Measurements from ENCODE around the gene UBE2Q1. TPM values are rescaled to one million over a fixed set of nuclear protein-coding genes. Genes with fewer than 3 reads are reported as not detected.

Gene UBE2Q1
- total and polyA plus RNA-seq, 2 of the 8 experiments (the other 6 are each of a cell fraction or from before 2014, with no cell fraction given): 13.2 to 95.8 TPM

- Histone ChIP-seq H3K36me3 (ENCODE audit: control insufficient read depth in 2 of 4, insufficient read depth in 4 of 4, low read length in 3 of 4) (peaks cover 34 to 72% (median 60%) of the 10 kb centered on the region in 4 experiments), H2BK12ac (ENCODE audit: low read depth, low read length) (no peak overlapping the region), H4K5ac (ENCODE audit: insufficient read length, low read depth, low read length) (no peak overlapping the region), H4K91ac (replicated peaks; ENCODE audit: insufficient read length, low read length) (no peak overlapping the region), H2BK15ac (ENCODE audit: low read length) (no peak overlapping the region), H2BK120ac (replicated peaks; ENCODE audit: low read depth, low read length) (no peak overlapping the region), H3K23me2 (ENCODE audit: low read depth, low read length) (no peaks in the 10 kb centered on the region), H3K4ac (replicated peaks; ENCODE audit: insufficient read length, low read depth, low read length) (no peak overlapping the region), H3K9ac (replicated peaks in 1 of 4; ENCODE audit: extremely low read depth in 1 of 4, low read depth in 3 of 4, low read length in 3 of 4) (no peak overlapping the region), H3K18ac (ENCODE audit: extremely low read depth, low read length) (no peak overlapping the region), H3K56ac (replicated peaks; ENCODE audit: insufficient read length, low read depth, low read length) (no peak overlapping the region), H3K4me2 (ENCODE audit: insufficient read depth in 1 of 2, low read depth in 2 of 2, low read length in 2 of 2) (no peak overlapping the region), H2BK20ac (ENCODE audit: low read length) (no peak overlapping the region), H2AFZ (ENCODE audit: low read length) (no peak overlapping the region), H3K27me3 (replicated peaks in 1 of 4; ENCODE audit: control insufficient read depth in 3 of 4, extremely low read depth in 1 of 4, insufficient read depth in 3 of 4, low read length in 3 of 4) (no peaks in the 10 kb centered on the region), H3K14ac (ENCODE audit: insufficient read length) (no peak overlapping the region), H4K20me1 (replicated peaks in 1 of 2; ENCODE audit: control insufficient read depth in 1 of 2, insufficient read depth in 2 of 2, low read length in 2 of 2) (peaks cover 3 to 14% of the 10 kb centered on the region in 2 experiments), H2BK5ac (ENCODE audit: low read depth, low read length) (no peak overlapping the region), H3K23ac (ENCODE audit: insufficient read length) (no peak overlapping the region), H3K4me1 (replicated peaks in 1 of 4; ENCODE audit: control insufficient read depth in 3 of 4, insufficient read depth in 4 of 4, low read length in 3 of 4) (peaks cover 1 to 10% (median 4%) of the 10 kb centered on the region in 4 experiments; a peak in 5 of 7 replicates), H4K8ac (ENCODE audit: extremely low read depth, insufficient read depth, low read length) (no peak overlapping the region), H3K79me1 (ENCODE audit: low read depth, low read length) (peaks cover 3% of the 10 kb centered on the region; the same call in 1 of the 2 replicates), H3K4me3 (ENCODE audit: extremely low read depth in 1 of 4, insufficient read depth in 2 of 4, low read depth in 3 of 4, low read length in 4 of 4) (no peak overlapping the region), H2AK5ac (ENCODE audit: low read depth, low read length) (no peak overlapping the region), H3K79me2 (ENCODE audit: control insufficient read depth in 1 of 2, insufficient read depth in 2 of 2, low read length in 2 of 2) (peaks cover 2 to 20% of the 10 kb centered on the region in 2 experiments; a peak in 3 of 4 replicates), H3K9me3 (ENCODE audit: insufficient read depth in 2 of 2, low read depth in 1 of 2, low read length in 1 of 2) (no peaks in the 10 kb centered on the region), H3K27ac (ENCODE audit: low read depth, low read length) (no peak overlapping the region)
- no peak for DNase-seq (ENCODE audit: low read depth in 1 of 2, low spot score in 2 of 2)
- WGBS, 2 experiments (ENCODE audit: extremely low coverage in 1 of 2, insufficient coverage in 1 of 2, insufficient read length in 1 of 2, insufficient replicate concordance in 2 of 2, low coverage in 1 of 2, low lambda C conversion rate in 2 of 2, missing lambda C conversion rate in 1 of 2): 100% methylated on average over 5 of the region's 6 CpGs; no CpG with 5 or more reads in 1 of the 2 experiments
- ChIA-PET POLR2A (ENCODE audit: partially characterized antibody) (interaction anchor here (1.1 kb wide), 1 partner anchor 121 kb away, joined by 3 read pairs; no protein-coding TSS in a partner anchor), CTCF (ENCODE audit: partially characterized antibody) (interaction anchor here (0.6 to 2.2 kb wide), 4 partner anchors 22 to 73 kb away, joined by 3 to 9 read pairs (median 3); no protein-coding TSS in a partner anchor)
- TF ChIP-seq SRF (IDR thresholded peaks at IDR 0.05; ENCODE audit: low read depth, low read length) (no peak), SAP30 (IDR thresholded peaks at IDR 0.05; ENCODE audit: insufficient read depth, insufficient replicate concordance, low read length) (no peak), BRCA1 (IDR thresholded peaks at IDR 0.05; ENCODE audit: low read depth, low read length) (no peak), USF2 (IDR thresholded peaks at IDR 0.05; ENCODE audit: low read length) (no peak), RNF2 (IDR thresholded peaks at IDR 0.05; ENCODE audit: borderline replicate concordance, low read depth, low read length, missing control alignments, poor library complexity, severe bottlenecking) (no peak), SP4 (IDR thresholded peaks at IDR 0.05; ENCODE audit: low read length) (no peak), FOSL1 (IDR thresholded peaks at IDR 0.05; ENCODE audit: insufficient read depth, low read depth, low read length) (no peak), ATF3 (IDR thresholded peaks at IDR 0.05; ENCODE audit: insufficient read depth, low read depth, low read length) (no peak), POLR2AphosphoS5 (IDR thresholded peaks at IDR 0.05; ENCODE audit: low read depth, low read length) (no peak), NRF1 (IDR thresholded peaks at IDR 0.05; ENCODE audit: low read depth, low read length) (no peak), CBX5 (IDR thresholded peaks at IDR 0.05; ENCODE audit: low read depth, low read length) (no peak)
- FAIRE-seq: no peak
Measured at GRCh38 chr1:154552036-154552435, 6.4 kb downstream of the UBE2Q1 start.

Measured in H1 (cell line).